HG02970 (cell line): Measurements from ENCODE around the gene UGT1A8.

Experiments
- ATAC-seq: cut with Tn5 transposase; IDR thresholded peaks from one replicate; pipeline ENCODE4 v1.9.1; 2021; ENCODE audit warnings: mild to moderate bottlenecking, moderate library complexity, moderate number of reproducible peaks; ENCODE audit not compliant: unreplicated experiment, low FRiP score

UGT1A8 gene

DNA sequence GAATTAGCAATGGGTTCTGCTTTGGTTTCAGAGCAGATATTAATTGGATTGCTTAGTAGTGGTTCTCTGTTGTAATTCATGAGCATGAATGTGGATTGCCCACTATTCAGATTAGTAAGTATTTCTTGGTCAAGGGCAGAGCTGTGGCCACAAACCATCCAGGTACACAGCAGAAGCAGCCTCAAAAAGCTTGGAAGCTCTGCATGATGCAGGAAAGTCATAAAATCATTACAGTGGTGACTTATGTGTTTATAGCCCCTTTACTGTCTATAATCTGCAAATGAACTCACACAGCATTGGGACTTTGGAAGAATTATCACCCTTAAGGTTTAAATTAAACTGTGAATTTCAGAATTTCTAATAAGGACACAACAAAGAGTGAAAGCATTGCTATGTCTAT lies 140.7 kb downstream of the UGT1A8 start:
- ATAC-seq = no peak

- no peak for ATAC-seq
Observed at GRCh38 chr2:233758849-233759248, 141.4 kb downstream of the UGT1A8 start.

DNA sequence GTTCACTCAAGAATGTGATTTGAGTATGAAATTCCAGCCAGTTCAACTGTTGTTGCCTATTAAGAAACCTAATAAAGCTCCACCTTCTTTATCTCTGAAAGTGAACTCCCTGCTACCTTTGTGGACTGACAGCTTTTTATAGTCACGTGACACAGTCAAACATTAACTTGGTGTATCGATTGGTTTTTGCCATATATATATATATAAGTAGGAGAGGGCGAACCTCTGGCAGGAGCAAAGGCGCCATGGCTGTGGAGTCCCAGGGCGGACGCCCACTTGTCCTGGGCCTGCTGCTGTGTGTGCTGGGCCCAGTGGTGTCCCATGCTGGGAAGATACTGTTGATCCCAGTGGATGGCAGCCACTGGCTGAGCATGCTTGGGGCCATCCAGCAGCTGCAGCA lies 142.6 kb downstream of the UGT1A8 start, which contains the start of gene UGT1A1:
Gene UGT1A1, plus strand, starts transcription at position 228 of the 400 bp plus-strand sequence. Its CDS starts 18 bp downstream, at position 246.
- no peak for ATAC-seq

GRCh38 chr2:233761040-233761769 lies 143.8 kb downstream of the UGT1A8 start:
- no peak for ATAC-seq

DNA sequence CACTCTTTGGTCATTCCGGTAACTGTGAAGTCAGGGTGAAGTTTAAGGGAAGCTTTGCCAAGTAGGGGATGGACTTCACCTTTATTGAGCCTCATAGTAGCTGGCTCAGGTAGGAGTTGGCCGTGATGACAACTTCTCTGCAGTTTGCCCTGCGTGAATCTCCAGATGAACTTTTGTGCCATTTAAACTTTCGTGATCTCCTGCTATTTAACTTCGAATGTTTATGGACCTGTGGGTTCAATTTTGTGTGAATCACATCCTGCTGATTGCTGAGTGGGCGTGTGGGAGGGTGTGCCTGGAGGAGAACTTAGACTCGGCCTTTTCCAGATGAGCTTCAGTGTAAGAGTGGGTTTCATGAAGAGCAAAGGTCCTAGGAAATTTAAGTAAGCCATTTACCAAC lies 146.8 kb downstream of the UGT1A8 start:
- no peak for ATAC-seq

DNA sequence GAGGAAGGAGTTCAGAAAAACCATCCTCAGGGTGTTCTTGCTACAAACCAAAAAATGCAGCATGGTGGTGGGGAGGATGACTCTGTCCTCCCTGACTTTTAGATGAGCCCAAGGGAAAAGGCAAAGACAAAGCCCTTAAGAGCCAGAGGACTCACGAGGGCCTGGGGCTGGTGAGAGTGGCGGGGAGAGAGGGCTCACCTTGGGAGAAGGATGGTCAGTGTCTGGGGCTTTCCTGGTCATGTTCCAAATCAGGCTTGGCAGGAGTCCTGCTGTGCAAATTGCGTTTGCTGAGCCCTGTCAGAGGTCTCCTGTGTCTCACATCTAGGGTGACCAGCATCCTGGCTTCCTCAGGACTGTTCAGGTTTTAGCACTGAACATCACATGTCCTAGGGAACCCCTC lies 147.3 kb downstream of the UGT1A8 start:
- no peak for ATAC-seq

- ATAC-seq = no peak
Observed at GRCh38 chr2:233766416-233766815, 149.0 kb downstream of the UGT1A8 start.

DNA sequence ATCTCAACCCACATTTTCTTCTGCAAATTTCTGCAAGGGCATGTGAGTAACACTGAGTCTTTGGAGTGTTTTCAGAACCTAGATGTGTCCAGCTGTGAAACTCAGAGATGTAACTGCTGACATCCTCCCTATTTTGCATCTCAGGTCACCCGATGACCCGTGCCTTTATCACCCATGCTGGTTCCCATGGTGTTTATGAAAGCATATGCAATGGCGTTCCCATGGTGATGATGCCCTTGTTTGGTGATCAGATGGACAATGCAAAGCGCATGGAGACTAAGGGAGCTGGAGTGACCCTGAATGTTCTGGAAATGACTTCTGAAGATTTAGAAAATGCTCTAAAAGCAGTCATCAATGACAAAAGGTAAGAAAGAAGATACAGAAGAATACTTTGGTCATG lies 150.6 kb downstream of the UGT1A8 start:
- ATAC-seq = no peak

DNA sequence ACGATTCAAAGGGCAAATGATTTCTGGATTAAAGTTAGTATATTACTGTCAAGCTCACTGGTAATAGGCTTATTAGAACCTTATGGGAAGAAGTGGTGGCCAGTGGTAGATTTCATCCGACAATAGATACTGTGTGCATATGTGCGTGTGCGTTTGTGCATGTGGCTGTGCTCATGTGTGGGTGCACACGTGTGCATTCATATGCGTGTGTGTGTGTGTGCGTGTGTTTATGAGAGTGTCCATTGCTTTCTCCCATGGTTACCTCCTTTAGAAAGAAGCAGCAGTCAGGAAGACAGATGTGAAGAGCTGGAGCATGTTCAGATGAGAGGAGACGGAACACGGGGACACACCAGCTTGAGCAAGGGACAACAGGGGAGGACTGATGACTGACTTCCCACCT lies 151.8 kb downstream of the UGT1A8 start:
- no peak for ATAC-seq

GRCh38 chr2:233772153-233772552 lies 154.7 kb downstream of the UGT1A8 start:
- ATAC-seq = no peak

GRCh38 chr2:233772583-233772982 lies 155.2 kb downstream of the UGT1A8 start:
- no peak for ATAC-seq

- no peak for ATAC-seq
Observed at GRCh38 chr2:233773854-233774253, 156.4 kb downstream of the UGT1A8 start.

DNA sequence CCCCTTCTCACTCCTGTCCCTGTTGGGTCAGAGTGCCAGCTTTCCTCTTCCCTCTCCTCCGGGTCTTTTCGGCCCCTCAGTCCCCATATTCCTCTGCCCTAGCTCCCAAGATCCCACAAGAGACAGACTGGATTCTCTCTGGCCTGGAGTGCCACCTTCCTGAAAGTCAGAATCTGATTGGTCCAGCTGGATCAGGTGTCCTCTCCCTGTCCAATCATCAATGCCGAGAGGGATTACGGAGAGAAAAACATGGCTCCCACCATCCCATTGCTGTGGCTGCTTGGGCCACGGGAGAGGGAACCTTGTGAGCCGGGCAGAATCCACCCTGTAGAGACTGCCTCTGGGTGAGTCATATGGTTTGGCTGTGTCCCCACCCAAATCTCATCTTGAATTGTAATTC lies 158.0 kb downstream of the UGT1A8 start:
- no peak for ATAC-seq

GRCh38 chr2:233778030-233778429 lies 160.6 kb downstream of the UGT1A8 start, which contains the start of gene MROH2A:
Gene MROH2A (plus strand): TSS chr2:233778330. CDS start chr2:233779359, 1,029 bp downstream.
- ATAC-seq = no peak

GRCh38 chr2:233779722-233780121 lies 162.3 kb downstream of the UGT1A8 start:
- ATAC-seq = no peak

- no peak for ATAC-seq
Observed at GRCh38 chr2:233780771-233781170, 163.3 kb downstream of the UGT1A8 start.

- ATAC-seq = no peak
Observed at GRCh38 chr2:233789554-233789953, 172.1 kb downstream of the UGT1A8 start.

- ATAC-seq = no peak
Observed at GRCh38 chr2:233791151-233791882, 173.9 kb downstream of the UGT1A8 start.

GRCh38 chr2:233791883-233792329 lies 174.5 kb downstream of the UGT1A8 start:
- no peak for ATAC-seq

- no peak for ATAC-seq
Observed at GRCh38 chr2:233792720-233793119, 175.3 kb downstream of the UGT1A8 start.

- ATAC-seq = no peak
Observed at GRCh38 chr2:233793465-233794127, 176.2 kb downstream of the UGT1A8 start.
